PFSK-1 (cell line): ENCODE results near the gene KLK11.

ENCODE experiments used
- FOXP2 ChIP-seq: optimal IDR thresholded peaks from 2 replicates; pipeline ENCODE3; 2011; ENCODE audit warnings: borderline replicate concordance, control low read depth, inconsistent platforms; ENCODE audit not compliant: insufficient read depth; ENCODE audit errors: extremely low read length, extremely low read depth
- POLR2AphosphoS5 ChIP-seq: IDR thresholded peaks from 2 replicates; pipeline ENCODE4 v1.6.1; 2012; ENCODE audit warnings: low read depth, mild to moderate bottlenecking, control low read depth, low read length, moderate library complexity
- REST ChIP-seq, 2 experiments: IDR thresholded peaks; 2 replicates each; pipeline versions ENCODE4 v1.6.1 to v1.8.0; 2011 to 2012; ENCODE audit warnings: low read depth in 2 of 2, low read length in 2 of 2, control low read depth in 1 of 2, inconsistent platforms in 1 of 2, mild to moderate bottlenecking in 1 of 2, moderate library complexity in 1 of 2; ENCODE audit not compliant: insufficient read depth in 1 of 2
- SIN3A ChIP-seq: IDR thresholded peaks from 2 replicates; pipeline ENCODE4 v1.6.1; 2012; ENCODE audit warnings: mild to moderate bottlenecking, low read length, moderate library complexity, borderline replicate concordance; ENCODE audit not compliant: insufficient read depth
- TAF1 ChIP-seq: IDR thresholded peaks from 2 replicates; pipeline ENCODE4 v1.6.1; 2012; ENCODE audit warnings: low read length, control low read depth, borderline replicate concordance; ENCODE audit not compliant: insufficient read depth

DNA sequence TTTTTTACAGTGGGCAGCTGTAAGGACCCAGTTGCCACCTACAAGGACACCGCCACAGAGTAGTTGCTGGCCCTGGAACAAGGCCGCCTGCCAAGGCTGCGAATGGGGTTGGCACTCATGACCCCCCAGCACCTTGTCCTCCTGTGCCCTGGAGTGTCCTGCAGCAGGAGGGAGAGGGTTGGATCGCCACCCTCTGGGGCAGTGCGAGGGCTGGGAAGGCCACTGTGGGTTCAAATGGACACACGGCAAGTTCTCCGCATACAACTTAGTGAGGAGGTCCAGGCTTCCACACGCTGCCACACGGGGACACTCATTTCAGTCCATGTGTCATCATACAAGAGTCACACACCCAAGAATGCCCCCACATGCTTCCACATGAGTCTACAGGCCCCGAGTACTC lies 26.0 kb downstream of the KLK11 start:
- no peak for TF ChIP-seq SIN3A
- no peak for TF ChIP-seq TAF1
- no peak for TF ChIP-seq POLR2AphosphoS5
- no peak for TF ChIP-seq REST (IDR thresholded peaks at IDR 0.05; ENCODE audit: insufficient read depth in 1 of 2, low read depth in 2 of 2, low read length in 2 of 2)
- TF ChIP-seq FOXP2: no peak
